Stimulated activated effector memory CD8-positive, alpha-beta T cell treated with anti-CD3 and anti-CD28 coated beads, Interleukin-12 subunit alpha, Interleukin-12 subunit beta, amount 100 ng/mL, for 72 hours (primary cell): Measurements from ENCODE around the gene PTPRU.
"Not testable (repeated sequence)": the region's sequence is repeated elsewhere in the genome, so short reads cannot be mapped to it uniquely, and the experiment has no call there.

ENCODE experiments used
- ATAC-seq: fragments of 150-1000 bp; cut with Tn5 transposase; 2 replicates; pipeline ENCODE4 v1.10.0; 2021
- DNase-seq, 2 donors: peaks; one replicate each; pipeline ENCODE4 v3.0.0; 2021 to 2022; ENCODE audit warnings: low spot score in 2 of 2
- H3K27ac Mint-ChIP-seq: one replicate; pipeline ENCODE4 v1.8.0; 2022; ENCODE audit warnings: mild to moderate bottlenecking, mixed read lengths
- H3K36me3 Mint-ChIP-seq: one replicate; pipeline ENCODE4 v1.8.0; 2022; ENCODE audit warnings: mild to moderate bottlenecking, mixed read lengths
- H3K4me1 Mint-ChIP-seq: one replicate; pipeline ENCODE4 v1.8.0; 2022; ENCODE audit warnings: mixed read lengths
- H3K4me3 Mint-ChIP-seq: one replicate; pipeline ENCODE4 v1.8.0; 2022; ENCODE audit warnings: mild to moderate bottlenecking, mixed read lengths
- H3K9me3 Mint-ChIP-seq: one replicate; pipeline ENCODE4 v1.8.0; 2022; ENCODE audit warnings: mixed read lengths

PTPRU gene

GRCh38 chr1:29233693-29234092 lies 2.6 kb upstream of the PTPRU start:
- Mint-ChIP-seq H3K36me3 (peaks cover 18% of the 10 kb centered on the region), H3K9me3 (no peaks in the 10 kb centered on the region), H3K4me3 (no peak overlapping the region), H3K27ac (peak overlapping the region; percentile 19), H3K4me1 (peaks cover 40% of the 10 kb centered on the region)
- DNase-seq (no peak), ATAC-seq (no peak)

GRCh38 chr1:29234471-29234870 lies 1.9 kb upstream of the PTPRU start:
- H3K4me1 Mint-ChIP-seq: peaks cover 42% of the 10 kb centered on the region
- H3K27ac Mint-ChIP-seq: no peak overlapping the region
- no peak overlapping the region for H3K4me3 Mint-ChIP-seq
- H3K36me3 Mint-ChIP-seq: peaks cover 18% of the 10 kb centered on the region
- DNase-seq: no peak
- H3K9me3 Mint-ChIP-seq: no peaks in the 10 kb centered on the region
- no peak for ATAC-seq

GRCh38 chr1:29234881-29235280 lies 1.4 kb upstream of the PTPRU start:
- Mint-ChIP-seq H3K4me1 (peaks cover 38% of the 10 kb centered on the region), H3K36me3 (peaks cover 18% of the 10 kb centered on the region)
- not testable (repeated sequence) for H3K4me3 Mint-ChIP-seq, DNase-seq, ATAC-seq, H3K27ac Mint-ChIP-seq, H3K9me3 Mint-ChIP-seq

- ATAC-seq: no peak
- Mint-ChIP-seq H3K4me3 (peak overlapping the region; percentile 76), H3K27ac (peak overlapping the region; percentile 15)
Measured at GRCh38 chr1:29236712-29237128, 398 bp downstream of the PTPRU start.

GRCh38 chr1:29237129-29237821 lies 953 bp downstream of the PTPRU start:
- H3K27ac Mint-ChIP-seq: peak overlapping the region; percentile 15
- ATAC-seq: peak; percentile 1

More at GRCh38 chr1:29236712-29237128, 398 bp downstream of the PTPRU start:
- Mint-ChIP-seq H3K4me1 (peaks cover 22% of the 10 kb centered on the region), H3K9me3 (no peaks in the 10 kb centered on the region), H3K36me3 (peaks cover 8% of the 10 kb centered on the region)
- no peak for DNase-seq

GRCh38 chr1:29237852-29238619 lies 1.7 kb downstream of the PTPRU start:
- H3K4me3 Mint-ChIP-seq: peak overlapping the region; percentile 66
- peaks cover 8% of the 10 kb centered on the region for H3K36me3 Mint-ChIP-seq
- H3K27ac Mint-ChIP-seq: no peak overlapping the region
- ATAC-seq (no peak), DNase-seq (no peak)
- no peaks in the 10 kb centered on the region for H3K9me3 Mint-ChIP-seq
- peaks cover 22% of the 10 kb centered on the region for H3K4me1 Mint-ChIP-seq

More at GRCh38 chr1:29237129-29237821, 953 bp downstream of the PTPRU start:
- no peak for DNase-seq
- H3K4me1 Mint-ChIP-seq: peaks cover 22% of the 10 kb centered on the region
- peak overlapping the region; percentile 76 for H3K4me3 Mint-ChIP-seq
- no peaks in the 10 kb centered on the region for H3K9me3 Mint-ChIP-seq
- H3K36me3 Mint-ChIP-seq: peaks cover 8% of the 10 kb centered on the region

GRCh38 chr1:29238620-29239002 lies 2.3 kb downstream of the PTPRU start:
- ATAC-seq (no peak), DNase-seq (no peak)
- Mint-ChIP-seq H3K4me1 (peaks cover 22% of the 10 kb centered on the region), H3K27ac (no peak overlapping the region), H3K4me3 (peak overlapping the region; percentile 66), H3K9me3 (no peaks in the 10 kb centered on the region), H3K36me3 (peaks cover 8% of the 10 kb centered on the region)

- H3K27ac Mint-ChIP-seq: no peak overlapping the region
- peak overlapping the region; percentile 66 for H3K4me3 Mint-ChIP-seq
- H3K9me3 Mint-ChIP-seq: no peaks in the 10 kb centered on the region
- DNase-seq (no peak), ATAC-seq (no peak)
- peaks cover 22% of the 10 kb centered on the region for H3K4me1 Mint-ChIP-seq
- peaks cover 8% of the 10 kb centered on the region for H3K36me3 Mint-ChIP-seq
Measured at GRCh38 chr1:29239142-29239541, 2.8 kb downstream of the PTPRU start.

GRCh38 chr1:29240400-29240837 lies 4.1 kb downstream of the PTPRU start:
- peaks cover 22% of the 10 kb centered on the region for H3K4me1 Mint-ChIP-seq
- peaks cover 8% of the 10 kb centered on the region for H3K36me3 Mint-ChIP-seq
- H3K4me3 Mint-ChIP-seq: no peak overlapping the region
- no peak for ATAC-seq
- no peak overlapping the region for H3K27ac Mint-ChIP-seq
- no peak for DNase-seq
- H3K9me3 Mint-ChIP-seq: no peaks in the 10 kb centered on the region

GRCh38 chr1:29240986-29241385 lies 4.7 kb downstream of the PTPRU start:
- Mint-ChIP-seq H3K4me1 (peaks cover 18% of the 10 kb centered on the region), H3K36me3 (peaks cover 8% of the 10 kb centered on the region), H3K27ac (no peak overlapping the region), H3K9me3 (no peaks in the 10 kb centered on the region), H3K4me3 (no peak overlapping the region)
- ATAC-seq (no peak), DNase-seq (no peak)

GRCh38 chr1:29243023-29243870 lies 6.9 kb downstream of the PTPRU start:
- ATAC-seq: no peak

GRCh38 chr1:29243871-29244200 lies 7.5 kb downstream of the PTPRU start:
- no peak overlapping the region for H3K4me3 Mint-ChIP-seq
- H3K36me3 Mint-ChIP-seq: no peaks in the 10 kb centered on the region
- H3K9me3 Mint-ChIP-seq: no peaks in the 10 kb centered on the region
- ATAC-seq (no peak), DNase-seq (no peak)
- no peak overlapping the region for H3K27ac Mint-ChIP-seq
- peaks cover under 1% of the 10 kb centered on the region for H3K4me1 Mint-ChIP-seq

More at GRCh38 chr1:29243023-29243870, 6.9 kb downstream of the PTPRU start:
- H3K4me3 Mint-ChIP-seq: no peak overlapping the region
- no peaks in the 10 kb centered on the region for H3K36me3 Mint-ChIP-seq
- DNase-seq: no peak
- no peaks in the 10 kb centered on the region for H3K9me3 Mint-ChIP-seq
- peaks cover 6% of the 10 kb centered on the region for H3K4me1 Mint-ChIP-seq
- no peak overlapping the region for H3K27ac Mint-ChIP-seq

- Mint-ChIP-seq H3K4me1 (no peaks in the 10 kb centered on the region), H3K9me3 (no peaks in the 10 kb centered on the region), H3K36me3 (no peaks in the 10 kb centered on the region), H3K4me3 (no peak overlapping the region), H3K27ac (no peak overlapping the region)
- ATAC-seq: no peak
- no peak for DNase-seq
Measured at GRCh38 chr1:29245261-29245660, 8.9 kb downstream of the PTPRU start.

- H3K4me3 Mint-ChIP-seq: no peak overlapping the region
- no peaks in the 10 kb centered on the region for H3K36me3 Mint-ChIP-seq
- ATAC-seq (peak; percentile 38), DNase-seq (no peak)
- no peaks in the 10 kb centered on the region for H3K9me3 Mint-ChIP-seq
- H3K4me1 Mint-ChIP-seq: no peaks in the 10 kb centered on the region
- H3K27ac Mint-ChIP-seq: no peak overlapping the region
Measured at GRCh38 chr1:29245876-29246275, 9.6 kb downstream of the PTPRU start.

- H3K9me3 Mint-ChIP-seq: no peaks in the 10 kb centered on the region
- ATAC-seq (no peak), DNase-seq (no peak)
- no peak overlapping the region for H3K27ac Mint-ChIP-seq
- no peak overlapping the region for H3K4me3 Mint-ChIP-seq
- no peaks in the 10 kb centered on the region for H3K36me3 Mint-ChIP-seq
- H3K4me1 Mint-ChIP-seq: no peaks in the 10 kb centered on the region
Measured at GRCh38 chr1:29247044-29247443, 10.7 kb downstream of the PTPRU start.
